GM15510 (cell line): ENCODE data around the gene PHEX.

Experiments
- POLR2A ChIP-seq: IDR thresholded peaks from 3 replicates; pipeline ENCODE4 v1.6.1; 2011; ENCODE audit warnings: borderline replicate concordance; ENCODE audit not compliant: insufficient read length; ENCODE audit errors: extremely low read depth

Gene PHEX

DNA sequence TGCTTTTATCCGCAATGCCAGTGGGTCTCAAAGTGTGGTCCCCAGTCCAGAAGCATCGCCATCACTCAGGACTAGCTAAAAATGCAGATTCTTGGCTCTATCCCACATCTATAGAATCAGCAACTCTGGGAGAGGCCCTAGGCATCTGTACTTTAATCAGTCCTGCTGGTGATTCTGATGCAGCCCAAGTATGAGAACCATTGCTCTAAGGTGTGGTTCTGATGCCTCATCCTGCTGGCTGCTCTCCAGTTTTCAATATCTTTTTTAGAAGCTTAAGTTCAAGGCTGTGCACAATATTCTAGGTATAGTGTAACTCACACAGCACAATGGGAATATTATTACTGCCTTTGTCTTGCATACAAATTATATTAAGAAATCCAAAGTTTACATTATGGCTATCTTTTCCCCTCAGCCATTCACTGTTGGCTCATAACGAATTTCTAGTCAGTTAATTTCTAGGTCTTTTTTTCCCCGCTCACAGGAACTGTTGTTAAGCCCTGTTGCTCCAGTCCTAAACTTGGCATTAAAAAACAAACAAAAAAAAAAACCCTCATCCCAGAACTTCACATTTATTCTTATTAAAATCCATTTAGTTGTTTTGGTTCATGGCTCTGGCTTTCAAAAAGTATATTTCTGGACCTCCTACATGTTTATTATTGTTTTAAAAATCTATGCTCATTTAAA, 109.1 kb downstream of the PHEX start:
- no peak for TF ChIP-seq POLR2A

DNA sequence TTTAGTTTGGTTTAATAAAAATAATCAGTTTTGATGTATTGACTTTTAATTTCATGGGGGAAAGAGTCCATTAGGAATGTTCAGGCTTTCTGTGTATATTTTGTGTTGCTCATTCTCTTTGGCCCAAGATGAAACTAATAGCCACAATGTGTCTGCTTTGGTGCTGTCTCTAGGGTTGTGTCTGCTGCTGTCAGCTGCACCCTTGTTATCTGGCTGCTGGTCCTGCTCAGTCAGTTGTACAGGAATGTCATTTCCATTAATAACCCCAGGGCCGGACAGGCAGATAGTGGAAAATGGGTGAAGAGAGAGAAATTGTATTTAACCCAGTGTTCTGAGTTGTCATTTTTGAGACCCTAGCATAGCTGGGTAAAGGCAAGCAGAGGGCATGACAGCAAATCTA, 115.1 kb downstream of the PHEX start:
- no peak for TF ChIP-seq POLR2A

DNA sequence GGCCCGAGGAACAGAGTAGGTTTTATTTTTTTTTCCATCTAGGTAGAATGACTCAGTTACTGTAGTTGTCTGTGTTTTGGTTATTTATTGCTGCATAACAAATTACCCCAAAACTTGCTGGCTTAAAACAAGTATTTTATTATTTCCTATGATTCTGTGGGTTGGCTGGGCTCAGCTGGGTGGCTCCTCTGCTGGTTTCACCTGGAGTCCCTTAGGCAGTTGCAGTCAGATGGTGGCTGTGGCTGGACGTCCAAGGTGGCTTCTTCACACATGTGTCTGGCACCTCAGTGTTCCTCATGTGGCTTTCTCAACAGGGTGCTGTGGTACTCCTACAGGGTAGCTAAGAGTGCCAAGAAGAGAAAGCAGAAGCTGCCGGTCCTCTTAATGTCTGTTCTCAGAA, 115.8 kb downstream of the PHEX start:
- TF ChIP-seq POLR2A, result no peak

DNA sequence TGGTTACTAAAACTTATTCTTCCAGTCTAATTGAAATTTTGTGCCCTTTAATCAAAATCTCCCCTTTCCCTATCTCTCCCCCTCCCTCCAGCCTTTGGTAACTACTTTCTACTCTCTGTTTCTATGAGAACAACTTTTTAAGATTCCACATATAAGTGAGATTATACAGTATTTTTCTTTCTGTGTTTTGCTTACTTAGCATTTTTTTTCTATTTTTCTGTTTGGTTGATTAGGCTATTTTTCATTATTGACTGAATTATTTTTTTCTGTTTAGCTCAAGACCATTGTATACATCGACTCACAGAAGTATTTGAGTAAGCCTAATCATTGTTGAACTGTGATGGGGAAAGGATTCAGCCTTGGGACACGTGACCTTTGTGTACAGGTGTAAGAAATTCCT, 116.4 kb downstream of the PHEX start:
- TF ChIP-seq POLR2A, result no peak

DNA sequence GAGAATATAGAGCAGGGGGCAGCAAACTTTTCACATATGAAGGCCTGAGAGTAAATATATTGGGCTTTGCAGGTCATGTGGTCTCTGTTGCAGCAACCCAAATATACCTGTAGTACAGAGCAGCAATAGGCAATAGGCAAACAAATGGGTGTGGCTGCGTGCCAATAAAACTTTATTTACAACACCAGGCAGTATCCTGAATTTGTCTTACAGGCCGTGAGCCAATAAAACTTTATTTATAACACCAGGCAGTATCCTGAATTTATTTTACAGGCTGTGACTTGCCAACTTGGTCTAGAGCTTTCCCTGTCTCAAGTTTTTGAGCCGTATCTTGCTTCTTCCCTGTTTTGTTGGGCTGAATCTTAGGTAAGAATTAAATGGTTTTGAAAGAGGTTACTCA, 118.2 kb downstream of the PHEX start:
- TF ChIP-seq POLR2A, result no peak

DNA sequence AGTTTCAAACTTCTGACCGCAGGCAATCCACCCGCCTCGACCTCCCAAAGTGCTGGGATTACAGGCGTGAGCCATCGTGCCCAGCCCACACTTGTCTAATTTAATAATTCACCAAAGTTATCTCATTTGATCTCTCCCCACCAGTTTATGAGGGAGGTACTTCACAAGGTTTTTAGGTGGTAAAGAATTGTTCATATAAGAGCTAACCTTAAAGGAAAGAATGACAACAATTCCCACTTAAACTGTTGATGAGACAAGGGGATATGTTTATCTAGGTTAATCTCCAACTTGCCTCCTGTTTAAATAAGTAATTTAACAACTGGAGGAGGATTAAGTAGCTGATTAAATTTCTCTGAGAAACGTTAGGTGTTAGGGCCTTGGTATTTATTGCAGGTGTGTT, 123.0 kb downstream of the PHEX start:
- TF ChIP-seq POLR2A, result no peak

DNA sequence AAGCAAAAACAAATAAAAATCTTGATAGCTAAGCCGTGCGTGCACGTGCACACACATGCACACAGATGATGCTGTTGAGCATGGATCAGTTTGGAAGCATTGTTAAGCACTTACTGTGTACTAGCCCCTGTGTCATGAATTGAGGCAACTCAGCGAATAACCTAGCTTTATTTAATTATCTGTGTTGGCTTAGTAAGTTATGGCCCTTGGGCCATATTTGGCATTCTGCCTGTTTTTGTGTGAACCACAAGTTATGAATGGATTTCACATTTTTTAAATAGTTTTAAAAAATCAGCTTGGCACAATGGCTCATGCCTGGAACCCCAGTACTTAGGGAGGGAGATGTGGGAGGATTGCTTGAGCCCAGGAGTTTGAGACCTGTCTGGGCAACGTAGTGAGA, 126.9 kb downstream of the PHEX start:
- TF ChIP-seq POLR2A, result no peak

DNA sequence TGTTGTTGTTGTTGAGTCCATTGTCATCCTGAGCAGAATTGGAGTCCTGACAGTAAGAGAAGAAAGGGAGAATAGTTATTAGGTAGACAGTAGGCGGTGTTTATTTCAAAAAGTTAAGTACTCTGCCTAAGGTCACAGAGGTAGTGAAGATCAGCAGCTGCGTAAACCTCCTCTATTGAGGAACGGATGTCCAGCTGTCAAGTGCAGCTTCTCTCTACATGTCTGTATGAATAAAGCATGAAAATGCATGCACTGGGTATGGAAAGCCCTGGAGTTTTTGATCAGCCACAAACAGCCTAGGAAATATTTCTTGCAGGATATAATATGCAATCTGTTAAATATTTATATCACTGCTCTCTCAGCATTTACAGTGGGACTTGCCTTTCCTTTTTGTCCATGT, 131.2 kb downstream of the PHEX start:
- no peak for TF ChIP-seq POLR2A

DNA sequence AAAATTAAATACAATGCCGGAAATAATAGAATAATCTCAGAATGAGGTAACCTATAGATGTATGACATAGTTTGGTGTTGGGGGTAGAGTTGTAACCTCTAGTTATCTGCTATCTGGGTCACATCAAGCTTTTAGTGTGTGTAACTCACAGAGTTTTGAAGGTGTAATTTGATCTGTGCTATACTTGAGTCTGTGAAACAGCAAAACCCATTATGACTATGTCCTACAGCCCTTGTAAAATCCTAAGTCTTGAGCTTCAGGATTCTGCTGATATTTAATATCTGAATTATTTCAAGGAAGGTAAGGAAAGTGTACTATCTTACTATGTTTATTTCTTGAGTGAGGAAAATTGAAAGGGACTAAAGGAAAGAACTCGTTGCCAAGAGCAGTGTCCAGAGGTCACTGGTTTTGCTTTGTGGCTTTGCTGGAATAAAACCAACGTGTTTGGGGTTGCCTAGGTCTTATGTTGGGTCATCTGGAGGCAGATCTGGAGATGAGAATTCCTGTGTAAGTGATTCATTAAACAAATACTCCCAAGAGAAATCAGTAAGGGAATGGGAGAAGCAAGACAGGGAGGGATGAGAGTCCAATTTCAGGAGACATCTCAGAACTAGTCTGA, 132.8 kb downstream of the PHEX start:
- TF ChIP-seq POLR2A, result no peak

DNA sequence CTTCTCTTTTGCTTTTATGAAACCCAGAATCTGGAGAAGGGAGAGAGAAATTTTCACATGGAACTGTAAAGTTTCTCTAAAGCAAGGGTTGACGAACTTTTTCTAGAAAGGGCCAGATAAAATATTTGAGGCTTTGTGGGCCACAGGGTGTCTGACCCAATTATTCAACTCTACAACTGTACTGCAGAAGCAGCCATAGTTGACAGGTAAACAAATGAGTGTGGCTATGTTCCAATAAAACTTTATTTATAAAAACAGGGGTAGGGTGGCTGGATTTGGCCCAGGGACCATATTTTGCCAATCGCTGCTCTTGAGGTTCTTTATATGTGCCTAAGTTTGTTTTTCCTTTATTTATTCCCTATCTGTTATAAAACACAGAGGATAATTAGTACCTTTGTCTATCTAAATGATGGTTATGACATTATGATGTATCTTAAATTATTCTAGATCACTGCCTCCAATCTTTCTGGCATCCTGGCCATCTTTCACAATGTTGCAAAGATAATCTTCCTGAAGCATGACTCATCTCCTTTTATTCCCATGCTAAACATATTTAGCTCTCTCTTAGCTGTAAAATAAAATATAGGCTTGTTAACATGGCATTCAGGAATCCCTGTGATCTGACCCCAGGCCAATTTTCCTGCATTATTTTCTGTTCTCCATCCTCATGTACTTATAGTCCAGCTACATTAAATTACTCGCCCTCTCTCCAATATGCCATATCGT, 133.8 kb downstream of the PHEX start:
- no peak for TF ChIP-seq POLR2A

DNA sequence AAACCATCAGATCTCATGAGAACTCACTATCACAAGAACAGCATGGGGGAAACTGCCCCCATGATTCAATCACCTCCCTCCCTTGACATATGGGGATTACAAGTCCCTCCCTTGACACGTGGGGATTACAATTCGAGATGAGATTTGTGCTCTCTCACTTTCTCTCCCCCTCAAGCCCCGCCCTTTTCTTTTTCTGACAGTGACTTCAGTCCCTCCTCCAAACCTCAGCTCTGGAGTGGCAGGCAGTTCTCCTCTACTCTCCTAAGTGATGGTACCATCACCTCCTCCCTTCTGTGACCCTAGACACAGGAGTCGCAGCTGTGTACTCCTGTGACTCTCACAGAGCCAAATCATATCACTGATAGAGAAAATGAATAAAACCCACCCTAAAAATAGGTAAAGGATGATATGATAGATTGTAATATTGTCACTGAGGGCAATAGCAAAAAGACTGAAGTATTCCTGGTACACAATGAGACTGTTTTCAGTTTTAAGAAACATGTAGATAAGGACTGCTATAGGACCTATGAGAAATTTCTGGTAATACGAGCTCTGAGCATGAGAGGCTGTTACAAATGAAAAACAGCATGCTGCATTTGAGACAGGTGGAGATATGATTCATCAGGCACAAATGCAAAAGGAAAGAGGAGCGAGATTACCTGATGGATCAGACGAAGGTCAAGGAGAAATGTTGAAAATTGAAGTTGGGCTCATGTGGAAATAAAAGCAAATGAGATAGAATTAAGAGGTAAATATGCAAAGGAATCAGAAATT, 139.3 kb downstream of the PHEX start:
- TF ChIP-seq POLR2A, result no peak

DNA sequence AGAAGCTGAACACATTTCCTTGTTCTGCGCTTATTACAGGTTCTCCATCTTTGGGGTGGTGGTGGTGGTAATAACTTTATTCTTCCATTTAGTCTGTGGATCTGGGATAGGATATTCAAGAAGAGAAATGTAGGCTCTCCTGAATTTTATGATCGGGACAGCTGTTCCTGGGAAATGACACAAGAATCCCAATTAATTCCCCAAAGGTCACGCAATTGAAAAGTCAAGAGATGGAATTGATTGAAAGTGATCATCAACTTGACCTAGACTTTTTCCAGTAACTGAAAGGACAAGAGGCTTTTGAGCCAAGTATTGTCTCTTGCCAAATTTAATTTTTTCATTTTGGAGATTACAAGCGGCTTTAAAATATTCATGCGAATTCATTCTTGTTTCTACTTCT, 141.8 kb downstream of the PHEX start:
- TF ChIP-seq POLR2A, result no peak

DNA sequence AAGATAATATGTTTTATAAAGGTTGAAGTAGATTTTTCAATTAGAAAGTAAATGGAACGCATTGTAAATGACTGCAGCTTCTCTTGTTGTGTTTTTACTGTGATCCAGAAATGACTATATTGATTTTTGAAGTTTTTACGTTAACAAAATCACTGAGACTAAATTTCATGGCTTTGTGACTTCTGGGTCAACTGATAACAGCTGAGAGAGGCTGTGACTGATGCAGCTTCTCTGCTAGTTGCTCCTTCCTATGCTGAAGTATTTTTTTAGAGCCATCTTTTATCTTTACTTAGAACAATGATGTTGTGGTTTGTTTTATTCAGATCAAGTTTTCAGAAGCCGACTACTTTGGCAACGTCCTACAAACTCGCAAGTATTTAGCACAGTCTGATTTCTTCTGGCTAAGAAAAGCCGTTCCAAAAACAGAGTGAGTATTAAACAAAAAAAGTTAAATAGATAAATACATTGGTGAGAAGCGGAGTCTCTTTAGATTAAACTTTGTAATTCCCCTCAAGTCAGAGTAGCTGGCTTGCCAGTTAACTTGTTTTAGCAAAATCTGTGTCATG, 145.9 kb downstream of the PHEX start:
- TF ChIP-seq POLR2A, result no peak

DNA sequence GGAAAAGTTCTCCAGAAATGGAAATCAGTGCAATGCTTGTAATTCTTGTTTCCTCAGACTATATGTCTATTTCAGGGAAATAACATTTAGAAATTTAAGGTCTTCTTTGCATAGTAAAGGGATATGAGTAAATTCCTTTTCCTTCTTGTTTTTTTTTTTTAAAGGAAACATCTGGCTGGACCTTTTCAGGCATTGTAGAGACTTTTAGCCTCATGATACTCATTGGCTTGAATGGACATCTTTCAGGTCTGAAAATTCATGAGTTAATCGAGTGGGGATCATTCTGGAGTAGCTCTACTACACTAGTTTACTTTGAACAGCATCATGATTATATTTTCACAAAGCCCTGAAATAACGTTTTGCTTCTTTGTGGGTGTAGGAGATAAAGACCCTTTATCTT, 152.0 kb downstream of the PHEX start:
- TF ChIP-seq POLR2A, result no peak

DNA sequence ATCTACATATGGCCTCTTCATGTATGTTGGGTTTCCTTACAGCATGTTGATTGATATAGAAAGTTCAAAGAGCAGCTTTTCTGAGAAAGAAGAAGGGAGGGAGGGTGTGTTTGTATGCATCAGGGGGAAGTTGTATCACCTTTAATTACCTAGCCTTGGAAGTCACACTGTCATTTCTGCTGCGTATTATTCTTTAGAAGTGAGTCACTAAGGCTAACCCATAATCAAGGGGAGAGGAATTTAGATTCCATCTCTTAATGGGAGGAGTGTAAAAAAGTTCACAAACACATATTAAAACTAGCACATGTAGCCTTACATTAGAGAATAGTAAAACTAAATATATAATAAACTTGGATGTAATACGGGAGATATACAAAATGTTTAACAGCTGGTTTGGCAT, 154.0 kb downstream of the PHEX start:
- TF ChIP-seq POLR2A, result no peak
